WTC11 (cell line): ENCODE results near the gene GNGT2. TPM values are rescaled to one million over a fixed set of nuclear protein-coding genes. Genes with fewer than 3 reads are reported as not detected.
"Not testable (repeated sequence)": the region's sequence is repeated elsewhere in the genome, so short reads cannot be mapped to it uniquely, and the experiment has no call there.

Experiments used
- ATAC-seq: fragments of 200-7000 bp; cut with Tn5 transposase; 2 replicates; pipeline ENCODE4 v1.10.0; 2021; ENCODE audit warnings: mild to moderate bottlenecking, moderate library complexity
- CTCF ChIA-PET: fragments of 300-600 bp; sonication (Branson Sonifier 250); formaldehyde crosslinking; loops from one replicate; lab custom pipeline; 2021; ENCODE audit warnings: antibody characterized with exemption; lab: Charles Lee
- POLR2A ChIA-PET: fragments of 350-600 bp; sonication (Branson Sonifier 250); formaldehyde crosslinking; loops from one replicate; lab custom pipeline; 2021; ENCODE audit warnings: antibody characterized with exemption; lab: Charles Lee
- DNase-seq: peaks from one replicate; pipeline ENCODE4 v3.0.0; 2021; ENCODE audit warnings: low spot score
- H3K27ac Mint-ChIP-seq: 2 replicates; pipeline ENCODE4 v1.8.0; 2021; ENCODE audit warnings: mixed read lengths
- H3K27me3 Mint-ChIP-seq: 2 replicates; pipeline ENCODE4 v1.8.0; 2021; ENCODE audit warnings: low read depth, mild to moderate bottlenecking, moderate library complexity, mixed read lengths
- H3K36me3 Mint-ChIP-seq: 2 replicates; pipeline ENCODE4 v1.8.0; 2021; ENCODE audit warnings: mixed read lengths
- H3K4me1 Mint-ChIP-seq: 2 replicates; pipeline ENCODE4 v1.8.0; 2022; ENCODE audit warnings: mixed read lengths
- H3K4me3 Mint-ChIP-seq: 2 replicates; pipeline ENCODE4 v1.8.0; 2021; ENCODE audit warnings: mild to moderate bottlenecking, moderate library complexity, mixed read lengths
- H3K9me3 Mint-ChIP-seq: 2 replicates; pipeline ENCODE4 v1.8.0; 2021; ENCODE audit warnings: mixed read lengths
- ATF1 ChIP-seq: sonication (generic); formaldehyde crosslinking; IDR thresholded peaks from 2 replicates; pipeline ENCODE4 v1.8.1; 2023; ENCODE audit warnings: mild to moderate bottlenecking, moderate library complexity, missing genetic modification reagents
- ATF2 ChIP-seq: sonication (generic); formaldehyde crosslinking; IDR thresholded peaks from 2 replicates; pipeline ENCODE4 v1.8.1; 2022; ENCODE audit warnings: low read depth, missing genetic modification reagents, borderline replicate concordance
- CBFB ChIP-seq: sonication (generic); formaldehyde crosslinking; IDR thresholded peaks from 2 replicates; pipeline ENCODE4 v1.8.1; 2022; ENCODE audit warnings: mild to moderate bottlenecking, low read depth, missing genetic modification reagents
- E2F1 ChIP-seq: sonication (generic); formaldehyde crosslinking; IDR thresholded peaks from 2 replicates; pipeline ENCODE4 v1.8.0; 2022; ENCODE audit warnings: mild to moderate bottlenecking, missing genetic modification reagents
- MYBL2 ChIP-seq: sonication (generic); formaldehyde crosslinking; IDR thresholded peaks from 2 replicates; pipeline ENCODE4 v1.8.1; 2023; ENCODE audit warnings: mild to moderate bottlenecking, moderate library complexity, missing genetic modification reagents
- NFE2L1 ChIP-seq: sonication (generic); formaldehyde crosslinking; IDR thresholded peaks from 2 replicates; pipeline ENCODE4 v1.8.1; 2023; ENCODE audit warnings: missing genetic modification reagents
- SMAD4 ChIP-seq: sonication (generic); formaldehyde crosslinking; IDR thresholded peaks from 2 replicates; pipeline ENCODE4 v1.8.0; 2022; ENCODE audit warnings: mild to moderate bottlenecking, missing genetic modification reagents
- ZNF232 ChIP-seq: sonication (generic); formaldehyde crosslinking; IDR thresholded peaks from 2 replicates; pipeline ENCODE4 v1.8.0; 2022; ENCODE audit warnings: mild to moderate bottlenecking, missing genetic modification reagents
- ZNF532 ChIP-seq: fragments of 250-450 bp; sonication (Bioruptor Pico); IDR thresholded peaks from 2 replicates; pipeline ENCODE4 v1.9.0; 2021; ENCODE audit warnings: mild to moderate bottlenecking, borderline replicate concordance
- total RNA-seq: library from RNA; stranded (reverse); gene quantifications from 3 replicates; pipeline ENCODE4 v1.2.3, GENCODE V29; 2021
- TF ChIP-seq, protein P1 (sequence below): sonication (generic); formaldehyde crosslinking; IDR thresholded peaks from 2 replicates; pipeline ENCODE4 v1.8.1; 2023; ENCODE audit warnings: mild to moderate bottlenecking, missing genetic modification reagents
- TF ChIP-seq, protein P2 (sequence below): fragments of 200-600 bp; IDR thresholded peaks from 2 replicates; pipeline ENCODE4 v1.8.0; 2022; ENCODE audit warnings: antibody characterized with exemption

GNGT2 gene
- total RNA-seq, 1 experiment from 2014 or later, result 0.70 TPM

DNA sequence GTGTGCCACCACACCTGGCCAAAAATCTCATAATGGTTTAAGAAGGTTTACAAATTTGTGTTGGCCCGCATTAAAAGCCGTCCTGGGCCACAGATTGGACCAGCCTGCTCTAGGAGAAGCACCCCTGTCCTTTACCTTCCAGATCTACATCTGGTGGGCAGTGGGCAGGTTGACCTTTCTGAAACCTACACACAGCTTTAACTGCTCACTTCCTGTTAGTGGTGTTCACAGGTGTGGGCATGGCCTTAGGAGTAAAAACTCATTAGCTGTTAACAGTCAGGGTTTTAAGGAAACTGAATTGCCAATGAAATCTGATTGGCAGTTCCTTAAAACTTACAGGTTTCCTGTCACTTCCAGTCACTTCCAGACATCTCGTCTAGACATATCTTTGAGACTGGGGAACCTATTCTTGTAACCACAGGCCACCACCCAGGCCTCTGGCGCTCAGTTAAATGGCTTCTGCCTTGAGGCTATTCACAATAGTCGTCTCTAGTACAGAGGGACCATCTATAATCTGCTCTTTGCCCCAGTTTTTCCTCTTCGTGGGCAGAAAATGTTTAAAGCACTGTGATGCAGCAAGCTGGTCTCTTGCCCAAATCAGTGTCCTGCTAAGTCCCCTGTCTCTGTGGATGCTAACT, 29.3 kb downstream of the GNGT2 start (continued):
- TF ChIP-seq ZNF532 (CRISPR knock-in tag) (no peak), MYBL2 (CRISPR knock-in tag) (no peak)
- TF ChIP-seq, protein P1, sequence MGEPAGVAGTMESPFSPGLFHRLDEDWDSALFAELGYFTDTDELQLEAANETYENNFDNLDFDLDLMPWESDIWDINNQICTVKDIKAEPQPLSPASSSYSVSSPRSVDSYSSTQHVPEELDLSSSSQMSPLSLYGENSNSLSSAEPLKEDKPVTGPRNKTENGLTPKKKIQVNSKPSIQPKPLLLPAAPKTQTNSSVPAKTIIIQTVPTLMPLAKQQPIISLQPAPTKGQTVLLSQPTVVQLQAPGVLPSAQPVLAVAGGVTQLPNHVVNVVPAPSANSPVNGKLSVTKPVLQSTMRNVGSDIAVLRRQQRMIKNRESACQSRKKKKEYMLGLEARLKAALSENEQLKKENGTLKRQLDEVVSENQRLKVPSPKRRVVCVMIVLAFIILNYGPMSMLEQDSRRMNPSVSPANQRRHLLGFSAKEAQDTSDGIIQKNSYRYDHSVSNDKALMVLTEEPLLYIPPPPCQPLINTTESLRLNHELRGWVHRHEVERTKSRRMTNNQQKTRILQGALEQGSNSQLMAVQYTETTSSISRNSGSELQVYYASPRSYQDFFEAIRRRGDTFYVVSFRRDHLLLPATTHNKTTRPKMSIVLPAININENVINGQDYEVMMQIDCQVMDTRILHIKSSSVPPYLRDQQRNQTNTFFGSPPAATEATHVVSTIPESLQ (CRISPR knock-in tag), result no peak

DNA sequence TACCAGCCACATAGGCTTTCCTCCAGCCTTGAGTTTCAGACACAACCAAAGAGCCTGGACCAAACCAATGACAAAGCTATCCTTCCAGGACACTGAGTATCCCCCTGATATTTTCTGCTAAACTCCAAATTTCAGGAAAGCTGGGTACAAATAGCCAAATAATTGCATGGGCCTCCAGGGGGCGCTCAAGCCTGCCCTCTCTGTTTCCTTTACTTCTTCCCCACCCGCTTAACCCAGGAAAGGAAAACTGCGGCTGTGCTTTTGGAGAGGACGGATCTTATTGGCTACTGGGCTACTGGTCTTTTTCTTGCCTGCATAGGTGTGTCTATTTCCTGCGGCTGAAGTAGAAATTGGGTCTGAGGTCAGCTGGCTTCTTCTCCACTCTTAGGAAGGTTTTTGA, 30.1 kb downstream of the GNGT2 start:
- Mint-ChIP-seq H3K4me3 (no peak overlapping the region), H3K4me1 (no peaks in the 10 kb centered on the region), H3K27ac (no peak overlapping the region), H3K9me3 (peaks cover 41% of the 10 kb centered on the region), H3K36me3 (peaks cover 23% of the 10 kb centered on the region), H3K27me3 (peaks cover 8% of the 10 kb centered on the region)
- ATAC-seq (peak; percentile 90), DNase-seq (peak; percentile 80)
- ChIA-PET CTCF (interaction anchor here (0.6 to 2.3 kb wide), 25 partner anchors 9 to 382 kb away, joined by 3 to 20 read pairs (median 4); partner anchors contain the start of gene PHOSPHO1), POLR2A (interaction anchor here (0.5 to 1.2 kb wide), 3 partner anchors 11 to 155 kb away, joined by 3 to 6 read pairs (median 3); no protein-coding TSS in a partner anchor)
- TF ChIP-seq SMAD4 (CRISPR knock-in tag), result no peak
- TF ChIP-seq, protein P2, sequence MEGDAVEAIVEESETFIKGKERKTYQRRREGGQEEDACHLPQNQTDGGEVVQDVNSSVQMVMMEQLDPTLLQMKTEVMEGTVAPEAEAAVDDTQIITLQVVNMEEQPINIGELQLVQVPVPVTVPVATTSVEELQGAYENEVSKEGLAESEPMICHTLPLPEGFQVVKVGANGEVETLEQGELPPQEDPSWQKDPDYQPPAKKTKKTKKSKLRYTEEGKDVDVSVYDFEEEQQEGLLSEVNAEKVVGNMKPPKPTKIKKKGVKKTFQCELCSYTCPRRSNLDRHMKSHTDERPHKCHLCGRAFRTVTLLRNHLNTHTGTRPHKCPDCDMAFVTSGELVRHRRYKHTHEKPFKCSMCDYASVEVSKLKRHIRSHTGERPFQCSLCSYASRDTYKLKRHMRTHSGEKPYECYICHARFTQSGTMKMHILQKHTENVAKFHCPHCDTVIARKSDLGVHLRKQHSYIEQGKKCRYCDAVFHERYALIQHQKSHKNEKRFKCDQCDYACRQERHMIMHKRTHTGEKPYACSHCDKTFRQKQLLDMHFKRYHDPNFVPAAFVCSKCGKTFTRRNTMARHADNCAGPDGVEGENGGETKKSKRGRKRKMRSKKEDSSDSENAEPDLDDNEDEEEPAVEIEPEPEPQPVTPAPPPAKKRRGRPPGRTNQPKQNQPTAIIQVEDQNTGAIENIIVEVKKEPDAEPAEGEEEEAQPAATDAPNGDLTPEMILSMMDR, result peak; percentile 73

DNA sequence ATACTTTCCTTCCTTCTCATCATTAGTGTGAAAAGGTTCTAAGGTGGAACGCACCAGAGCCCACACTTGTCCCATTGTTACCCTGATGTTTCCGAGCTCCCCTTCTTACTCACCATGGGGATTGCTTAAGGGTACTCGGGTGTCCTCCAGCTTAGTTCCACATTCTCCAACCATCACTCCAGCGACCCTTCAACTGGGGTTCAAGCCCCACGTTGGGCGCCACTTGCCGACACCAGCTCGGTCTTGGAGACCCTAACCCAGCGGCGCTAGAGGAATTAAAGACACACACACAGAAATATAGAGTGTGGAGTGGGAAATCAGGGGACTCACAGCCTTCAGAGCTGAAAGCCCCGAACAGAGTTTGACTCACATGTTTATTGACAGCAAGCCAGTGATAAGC, 34.4 kb downstream of the GNGT2 start:
- H3K4me1 Mint-ChIP-seq, H3K4me3 Mint-ChIP-seq, H3K27ac Mint-ChIP-seq, ATAC-seq, POLR2A ChIA-PET, CTCF ChIA-PET, DNase-seq: not testable (repeated sequence)
- Mint-ChIP-seq H3K27me3 (peaks cover 21% of the 10 kb centered on the region), H3K9me3 (peaks cover 60% of the 10 kb centered on the region), H3K36me3 (peaks cover 16% of the 10 kb centered on the region)

- not testable (repeated sequence) for H3K4me3 Mint-ChIP-seq, ATAC-seq, H3K27ac Mint-ChIP-seq, H3K36me3 Mint-ChIP-seq, DNase-seq, H3K4me1 Mint-ChIP-seq
- peaks cover 58% of the 10 kb centered on the region for H3K9me3 Mint-ChIP-seq
- H3K27me3 Mint-ChIP-seq, result peaks cover 35% of the 10 kb centered on the region
- CTCF ChIA-PET, result interaction anchor here (0.7 kb wide), 1 partner anchor 9 kb away, joined by 4 read pairs; no protein-coding TSS in a partner anchor
- POLR2A ChIA-PET, result interaction anchor here (0.5 kb wide), 1 partner anchor 9 kb away, joined by 3 read pairs; no protein-coding TSS in a partner anchor
These were observed 39.7 kb downstream of the GNGT2 start for GRCh38 chr17:49170711-49171110.

GRCh38 chr17:49170216-49170615, 40.2 kb downstream of the GNGT2 start:
- no peak for ATAC-seq
- Mint-ChIP-seq H3K27me3 (peaks cover 37% of the 10 kb centered on the region), H3K36me3 (peaks cover 5% of the 10 kb centered on the region; the same call in 1 of the 2 replicates), H3K27ac (no peak overlapping the region), H3K4me3 (no peak overlapping the region)
- no peak for TF ChIP-seq NFE2L1
- TF ChIP-seq ATF2, result no peak
- no peak for TF ChIP-seq MYBL2 (CRISPR knock-in tag)
- TF ChIP-seq SMAD4 (CRISPR knock-in tag), result no peak
- TF ChIP-seq ZNF232, result no peak
- no peak for TF ChIP-seq E2F1 (CRISPR knock-in tag)
- no peak for TF ChIP-seq ATF1
- no peak for TF ChIP-seq CBFB (CRISPR knock-in tag)
- TF ChIP-seq, all 79 proteins: peak for 0
- H3K4me1 Mint-ChIP-seq, result 0 out of 2 replicates have a peak, but pooled peaks cover 3% of the 10 kb centered on the region
- H3K9me3 Mint-ChIP-seq, result peaks cover 53% of the 10 kb centered on the region
- POLR2A ChIA-PET, result no interaction called here
- CTCF ChIA-PET, result no interaction called here
- DNase-seq, result no peak
